Activated T-helper 17 cell treated with anti-CD3 and anti-CD28 coated beads, Interleukin-2, amount 50 U/mL, for 72 hours (primary cell): ENCODE data around the gene ME1. TPM values are rescaled to one million over a fixed set of nuclear protein-coding genes. Genes with fewer than 3 reads are reported as not detected.
A peak's percentile ranks its signal among the peaks of the same experiment; 100 is the strongest.

Experiments
- ATAC-seq: fragments of 150-1000 bp; cut with Tn5 transposase; replicated peaks from 2 replicates; pipeline ENCODE4 v1.10.0; 2021; ENCODE audit warnings: mild to moderate bottlenecking, moderate library complexity
- H3K27ac Mint-ChIP-seq: one replicate; pipeline ENCODE4 v1.8.0; 2022; ENCODE audit warnings: mixed read lengths
- H3K27me3 Mint-ChIP-seq: one replicate; pipeline ENCODE4 v1.8.0; 2022; ENCODE audit warnings: mixed read lengths
- H3K36me3 Mint-ChIP-seq: one replicate; pipeline ENCODE4 v1.8.0; 2022; ENCODE audit warnings: low read depth, mild to moderate bottlenecking, mixed read lengths
- H3K4me1 Mint-ChIP-seq: one replicate; pipeline ENCODE4 v1.8.0; 2022; ENCODE audit warnings: mixed read lengths
- H3K4me3 Mint-ChIP-seq: one replicate; pipeline ENCODE4 v1.8.0; 2022; ENCODE audit warnings: mild to moderate bottlenecking, mixed read lengths
- H3K9me3 Mint-ChIP-seq: one replicate; pipeline ENCODE4 v1.8.0; 2022; ENCODE audit warnings: mixed read lengths
- total RNA-seq, 2 donors: library from RNA; stranded (reverse); gene quantifications; one replicate each; pipeline ENCODE4 v1.2.3, GENCODE V29; 2022

ME1 gene
- total RNA-seq, 2 donors from 2014 or later: 0.32 to 0.42 TPM

- no peak for ATAC-seq
- no peak overlapping the region for H3K27ac Mint-ChIP-seq
- peaks cover 5% of the 10 kb centered on the region for H3K4me1 Mint-ChIP-seq
- no peaks in the 10 kb centered on the region for H3K9me3 Mint-ChIP-seq
- peaks cover 67% of the 10 kb centered on the region for H3K36me3 Mint-ChIP-seq
- H3K4me3 Mint-ChIP-seq: no peak overlapping the region
- no peaks in the 10 kb centered on the region for H3K27me3 Mint-ChIP-seq
Measured at GRCh38 chr6:83190626-83191025, 240.2 kb downstream of the ME1 start.

DNA sequence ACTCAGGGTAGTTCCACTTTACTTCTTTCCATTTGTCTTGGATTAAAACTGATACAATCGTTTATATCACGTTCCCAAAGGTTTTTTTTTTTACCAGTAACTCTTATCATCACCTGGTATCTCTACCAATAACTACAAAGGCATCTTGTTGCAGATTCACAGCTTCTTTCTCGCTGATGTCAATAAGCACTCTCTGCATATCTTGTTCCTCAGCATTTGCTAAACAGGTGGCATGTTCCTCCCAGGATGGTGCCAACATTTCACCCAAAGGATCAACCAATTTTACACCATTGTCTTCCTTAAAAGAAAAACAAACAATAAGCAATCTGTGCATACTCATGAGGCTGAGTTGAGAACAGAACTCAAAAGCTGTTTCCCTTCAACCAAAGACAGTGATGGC lies 242.3 kb downstream of the ME1 start:
- Mint-ChIP-seq H3K4me1 (peaks cover 5% of the 10 kb centered on the region), H3K9me3 (no peaks in the 10 kb centered on the region), H3K27ac (no peak overlapping the region), H3K36me3 (peaks cover 88% of the 10 kb centered on the region), H3K27me3 (no peaks in the 10 kb centered on the region), H3K4me3 (no peak overlapping the region)
- no peak for ATAC-seq

DNA sequence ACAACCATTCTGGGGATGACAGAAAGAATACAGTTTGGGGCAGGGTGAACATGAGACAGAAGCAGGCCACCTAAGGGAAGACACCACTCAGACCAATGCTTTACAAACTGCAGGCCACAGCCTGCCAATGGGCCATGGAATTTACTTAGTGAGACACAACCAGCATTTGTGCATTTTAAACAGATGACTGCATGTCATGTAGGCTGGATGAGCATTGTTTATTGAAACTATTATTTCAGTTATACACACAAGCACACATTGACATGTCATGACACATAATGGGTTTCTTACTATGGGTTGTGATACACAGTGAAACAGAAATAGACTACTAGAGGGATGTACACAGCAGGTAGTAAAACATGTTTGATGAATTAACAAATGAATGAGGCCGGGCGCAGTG lies 245.8 kb downstream of the ME1 start:
- H3K9me3 Mint-ChIP-seq: no peaks in the 10 kb centered on the region
- no peaks in the 10 kb centered on the region for H3K27me3 Mint-ChIP-seq
- ATAC-seq: no peak
- peaks cover 99% of the 10 kb centered on the region for H3K36me3 Mint-ChIP-seq
- H3K4me3 Mint-ChIP-seq: no peak overlapping the region
- peaks cover 5% of the 10 kb centered on the region for H3K4me1 Mint-ChIP-seq
- H3K27ac Mint-ChIP-seq: no peak overlapping the region

- H3K36me3 Mint-ChIP-seq: peaks cover 97% of the 10 kb centered on the region
- H3K4me1 Mint-ChIP-seq: peaks cover 5% of the 10 kb centered on the region
Measured at GRCh38 chr6:83183082-83183828, 247.6 kb downstream of the ME1 start.

DNA sequence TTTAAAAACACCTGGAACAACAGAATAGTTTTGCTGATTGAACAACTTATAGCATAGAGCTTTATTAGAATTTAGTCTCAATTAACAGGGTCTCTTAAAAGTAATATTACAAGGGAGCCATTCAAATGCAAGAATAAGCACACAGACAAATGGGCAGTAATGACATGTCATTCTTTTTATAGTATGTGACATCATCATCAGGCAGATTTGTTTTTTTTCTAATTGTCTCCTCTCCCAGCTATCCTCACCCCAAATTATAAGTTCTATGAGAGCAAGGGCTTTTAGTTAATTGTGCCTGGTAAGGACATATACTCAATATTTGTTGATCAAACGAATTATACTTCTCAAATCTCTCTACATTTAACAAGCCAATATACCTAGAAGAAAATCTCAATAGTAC lies 248.7 kb downstream of the ME1 start:
- Mint-ChIP-seq H3K27ac (no peak overlapping the region), H3K4me1 (peaks cover 5% of the 10 kb centered on the region), H3K36me3 (peaks cover 97% of the 10 kb centered on the region)

More at GRCh38 chr6:83183082-83183828, 247.6 kb downstream of the ME1 start:
- H3K9me3 Mint-ChIP-seq: no peaks in the 10 kb centered on the region
- no peaks in the 10 kb centered on the region for H3K27me3 Mint-ChIP-seq
- H3K27ac Mint-ChIP-seq: peak overlapping the region; percentile 56
- no peak for ATAC-seq
- H3K4me3 Mint-ChIP-seq: no peak overlapping the region

DNA sequence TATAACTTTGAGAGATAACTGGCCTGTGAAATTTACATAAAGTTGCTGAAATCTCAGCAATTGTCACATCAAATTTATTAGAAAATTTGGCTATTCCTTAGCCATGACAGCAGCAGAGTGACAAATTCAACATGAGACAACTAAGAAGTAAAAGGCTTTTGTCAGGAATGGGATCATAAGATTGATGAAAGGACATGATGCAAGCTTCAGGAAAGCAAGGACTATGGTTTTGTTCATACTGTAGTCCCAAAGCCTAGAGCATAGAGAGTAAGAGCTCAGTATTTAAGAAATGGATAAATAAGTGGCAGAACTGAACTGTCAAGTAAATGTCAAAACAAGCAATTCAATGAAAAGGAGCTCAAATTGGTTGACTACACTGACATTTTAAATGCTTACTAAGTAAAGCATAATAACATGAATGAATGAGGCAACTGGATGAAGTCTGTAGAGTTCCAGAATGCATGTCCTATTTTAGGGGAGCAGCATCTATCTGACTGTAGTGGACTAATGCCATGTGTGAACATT lies 250.4 kb downstream of the ME1 start:
- peaks cover 96% of the 10 kb centered on the region for H3K36me3 Mint-ChIP-seq
- no peak overlapping the region for H3K27ac Mint-ChIP-seq
- no peak for ATAC-seq
- H3K4me1 Mint-ChIP-seq: peaks cover 5% of the 10 kb centered on the region
- H3K9me3 Mint-ChIP-seq: no peaks in the 10 kb centered on the region
- no peaks in the 10 kb centered on the region for H3K27me3 Mint-ChIP-seq
- no peak overlapping the region for H3K4me3 Mint-ChIP-seq

More for the DNA sequence above, 248.7 kb downstream of the ME1 start:
- Mint-ChIP-seq H3K4me3 (no peak overlapping the region), H3K27me3 (no peaks in the 10 kb centered on the region), H3K9me3 (no peaks in the 10 kb centered on the region)
- ATAC-seq: no peak

DNA sequence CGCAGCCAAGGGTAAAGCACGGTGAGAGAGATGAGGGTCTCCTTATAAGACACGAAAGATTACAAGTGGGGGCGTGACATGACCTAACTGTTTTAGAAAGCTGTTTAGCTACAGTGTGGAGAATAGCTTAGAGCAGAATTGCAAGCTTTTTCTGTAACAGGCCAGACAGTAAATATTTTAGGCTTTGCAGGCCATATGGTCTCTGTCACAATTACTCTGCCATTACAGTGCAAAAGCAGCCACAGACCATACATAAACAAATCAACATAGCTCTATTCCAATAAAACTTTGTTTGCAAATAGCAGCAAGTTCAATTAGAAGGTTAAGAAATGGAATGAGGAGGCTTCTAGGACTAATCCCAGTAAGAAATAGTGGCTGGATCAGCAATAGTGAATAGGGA lies 254.6 kb downstream of the ME1 start:
- H3K27me3 Mint-ChIP-seq: no peaks in the 10 kb centered on the region
- no peak overlapping the region for H3K4me3 Mint-ChIP-seq
- H3K36me3 Mint-ChIP-seq: peaks cover 93% of the 10 kb centered on the region
- no peaks in the 10 kb centered on the region for H3K9me3 Mint-ChIP-seq
- no peaks in the 10 kb centered on the region for H3K4me1 Mint-ChIP-seq
- ATAC-seq: no peak
- no peak overlapping the region for H3K27ac Mint-ChIP-seq

- no peaks in the 10 kb centered on the region for H3K9me3 Mint-ChIP-seq
- H3K27ac Mint-ChIP-seq: no peak overlapping the region
- H3K27me3 Mint-ChIP-seq: no peaks in the 10 kb centered on the region
- H3K4me1 Mint-ChIP-seq: no peaks in the 10 kb centered on the region
- no peak overlapping the region for H3K4me3 Mint-ChIP-seq
- peaks cover 99% of the 10 kb centered on the region for H3K36me3 Mint-ChIP-seq
- no peak for ATAC-seq
Measured at GRCh38 chr6:83169511-83169910, 261.3 kb downstream of the ME1 start.

DNA sequence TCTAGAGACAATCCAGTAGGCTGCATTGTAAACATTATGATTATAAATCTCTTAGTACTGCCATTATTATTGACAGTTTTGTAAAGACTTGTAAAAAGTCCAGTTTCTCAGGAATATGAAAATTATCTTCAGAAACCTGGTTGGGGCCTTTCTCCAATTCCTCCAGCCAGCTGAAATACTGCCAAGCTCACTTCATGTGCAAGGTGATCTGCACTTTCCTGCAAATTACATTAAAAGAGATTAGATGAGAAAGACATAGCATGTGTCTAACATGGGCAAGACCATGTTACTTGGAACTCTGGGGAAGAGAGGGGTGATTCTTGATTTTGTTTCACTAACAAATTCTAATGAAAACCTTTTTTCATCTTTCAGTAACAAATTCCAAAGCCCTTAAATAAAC lies 261.7 kb downstream of the ME1 start:
- no peaks in the 10 kb centered on the region for H3K27me3 Mint-ChIP-seq
- no peaks in the 10 kb centered on the region for H3K9me3 Mint-ChIP-seq
- H3K4me1 Mint-ChIP-seq: no peaks in the 10 kb centered on the region
- peaks cover 99% of the 10 kb centered on the region for H3K36me3 Mint-ChIP-seq
- H3K27ac Mint-ChIP-seq: no peak overlapping the region
- no peak overlapping the region for H3K4me3 Mint-ChIP-seq
- no peak for ATAC-seq

- no peaks in the 10 kb centered on the region for H3K27me3 Mint-ChIP-seq
- H3K4me3 Mint-ChIP-seq: no peak overlapping the region
- no peaks in the 10 kb centered on the region for H3K4me1 Mint-ChIP-seq
- H3K36me3 Mint-ChIP-seq: peaks cover 99% of the 10 kb centered on the region
- ATAC-seq: no peak
- H3K9me3 Mint-ChIP-seq: no peaks in the 10 kb centered on the region
- no peak overlapping the region for H3K27ac Mint-ChIP-seq
Measured at GRCh38 chr6:83168556-83168955, 262.3 kb downstream of the ME1 start.

- no peak overlapping the region for H3K4me3 Mint-ChIP-seq
- no peaks in the 10 kb centered on the region for H3K4me1 Mint-ChIP-seq
- no peaks in the 10 kb centered on the region for H3K27me3 Mint-ChIP-seq
- H3K9me3 Mint-ChIP-seq: no peaks in the 10 kb centered on the region
- peaks cover 99% of the 10 kb centered on the region for H3K36me3 Mint-ChIP-seq
- no peak for ATAC-seq
- H3K27ac Mint-ChIP-seq: no peak overlapping the region
Measured at GRCh38 chr6:83167726-83168278, 263.0 kb downstream of the ME1 start.

Other genes starting within 250 kb of the ME1 start
- 10 to 100 TPM; 21.3 to 35.8 TPM for gene PGM3, start 237.8 kb downstream of the ME1 start, total RNA-seq
- gene RWDD2A, start 237.7 kb downstream of the ME1 start, total RNA-seq: 1 to 10 TPM; 1.4 to 1.7 TPM
- not detected for gene PRSS35, start 81.5 kb upstream of the ME1 start, total RNA-seq